SK-N-SH (cell line): ENCODE data around the gene PECR.

Source experiments
- EP300 ChIP-seq, 2 experiments: IDR thresholded peaks; 2 replicates each; pipeline versions ENCODE4 v1.4.0 to v1.6.1; 2012; ENCODE audit warnings: borderline replicate concordance in 1 of 2, low read depth in 1 of 2, low read length in 1 of 2
- FOXJ3 ChIP-seq: sonication (generic); formaldehyde crosslinking; IDR thresholded peaks from 2 replicates; pipeline ENCODE4 v1.5.1; 2020; ENCODE audit warnings: mild to moderate bottlenecking, missing genetic modification reagents
- GABPA ChIP-seq: IDR thresholded peaks from 2 replicates; pipeline ENCODE4 v1.4.0; 2012; ENCODE audit warnings: low read depth, mild to moderate bottlenecking
- POLR2AphosphoS5 ChIP-seq: IDR thresholded peaks from 2 replicates; pipeline ENCODE4 v1.6.1; 2012; ENCODE audit warnings: low read depth, low read length
- RAD21 ChIP-seq: IDR thresholded peaks from 2 replicates; pipeline ENCODE4 v1.6.1; 2012; ENCODE audit warnings: mild to moderate bottlenecking, low read length
- TEAD4 ChIP-seq: IDR thresholded peaks from 2 replicates; pipeline ENCODE4 v1.4.0; 2012; ENCODE audit warnings: mild to moderate bottlenecking, borderline replicate concordance; ENCODE audit not compliant: insufficient read depth
- TF ChIP-seq, protein P1 (sequence below): fragments of 200-600 bp; sonication (generic); IDR thresholded peaks from 2 replicates; pipeline ENCODE4 v1.6.1; 2017; ENCODE audit warnings: antibody characterized with exemption, mild to moderate bottlenecking, moderate library complexity
- TF ChIP-seq, protein P2 (sequence below): IDR thresholded peaks from 2 replicates; pipeline ENCODE4 v1.4.0; 2012; ENCODE audit warnings: low read depth, borderline replicate concordance

- no peak for TF ChIP-seq POLR2AphosphoS5
- no peak for TF ChIP-seq FOXJ3
- TF ChIP-seq, protein P1, sequence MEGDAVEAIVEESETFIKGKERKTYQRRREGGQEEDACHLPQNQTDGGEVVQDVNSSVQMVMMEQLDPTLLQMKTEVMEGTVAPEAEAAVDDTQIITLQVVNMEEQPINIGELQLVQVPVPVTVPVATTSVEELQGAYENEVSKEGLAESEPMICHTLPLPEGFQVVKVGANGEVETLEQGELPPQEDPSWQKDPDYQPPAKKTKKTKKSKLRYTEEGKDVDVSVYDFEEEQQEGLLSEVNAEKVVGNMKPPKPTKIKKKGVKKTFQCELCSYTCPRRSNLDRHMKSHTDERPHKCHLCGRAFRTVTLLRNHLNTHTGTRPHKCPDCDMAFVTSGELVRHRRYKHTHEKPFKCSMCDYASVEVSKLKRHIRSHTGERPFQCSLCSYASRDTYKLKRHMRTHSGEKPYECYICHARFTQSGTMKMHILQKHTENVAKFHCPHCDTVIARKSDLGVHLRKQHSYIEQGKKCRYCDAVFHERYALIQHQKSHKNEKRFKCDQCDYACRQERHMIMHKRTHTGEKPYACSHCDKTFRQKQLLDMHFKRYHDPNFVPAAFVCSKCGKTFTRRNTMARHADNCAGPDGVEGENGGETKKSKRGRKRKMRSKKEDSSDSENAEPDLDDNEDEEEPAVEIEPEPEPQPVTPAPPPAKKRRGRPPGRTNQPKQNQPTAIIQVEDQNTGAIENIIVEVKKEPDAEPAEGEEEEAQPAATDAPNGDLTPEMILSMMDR: no peak
- TF ChIP-seq, protein P2, sequence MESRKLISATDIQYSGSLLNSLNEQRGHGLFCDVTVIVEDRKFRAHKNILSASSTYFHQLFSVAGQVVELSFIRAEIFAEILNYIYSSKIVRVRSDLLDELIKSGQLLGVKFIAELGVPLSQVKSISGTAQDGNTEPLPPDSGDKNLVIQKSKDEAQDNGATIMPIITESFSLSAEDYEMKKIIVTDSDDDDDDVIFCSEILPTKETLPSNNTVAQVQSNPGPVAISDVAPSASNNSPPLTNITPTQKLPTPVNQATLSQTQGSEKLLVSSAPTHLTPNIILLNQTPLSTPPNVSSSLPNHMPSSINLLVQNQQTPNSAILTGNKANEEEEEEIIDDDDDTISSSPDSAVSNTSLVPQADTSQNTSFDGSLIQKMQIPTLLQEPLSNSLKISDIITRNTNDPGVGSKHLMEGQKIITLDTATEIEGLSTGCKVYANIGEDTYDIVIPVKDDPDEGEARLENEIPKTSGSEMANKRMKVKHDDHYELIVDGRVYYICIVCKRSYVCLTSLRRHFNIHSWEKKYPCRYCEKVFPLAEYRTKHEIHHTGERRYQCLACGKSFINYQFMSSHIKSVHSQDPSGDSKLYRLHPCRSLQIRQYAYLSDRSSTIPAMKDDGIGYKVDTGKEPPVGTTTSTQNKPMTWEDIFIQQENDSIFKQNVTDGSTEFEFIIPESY: no peak
- TF ChIP-seq RAD21: no peak
- no peak for TF ChIP-seq GABPA
- no peak for TF ChIP-seq TEAD4
- no peak for TF ChIP-seq EP300 (IDR thresholded peaks at IDR 0.05; ENCODE audit: borderline replicate concordance in 1 of 2, low read depth in 1 of 2, low read length in 1 of 2)
Observed at GRCh38 chr2:216074794-216075193, 6.8 kb downstream of the PECR start.
